ENCODE results near the gene OSER1. TPM values are rescaled to one million over a fixed set of nuclear protein-coding genes. Genes with fewer than 3 reads are reported as not detected.

Gene OSER1
- total RNA-seq, 1 experiment from 2014 or later = 50.5 TPM

DNA sequence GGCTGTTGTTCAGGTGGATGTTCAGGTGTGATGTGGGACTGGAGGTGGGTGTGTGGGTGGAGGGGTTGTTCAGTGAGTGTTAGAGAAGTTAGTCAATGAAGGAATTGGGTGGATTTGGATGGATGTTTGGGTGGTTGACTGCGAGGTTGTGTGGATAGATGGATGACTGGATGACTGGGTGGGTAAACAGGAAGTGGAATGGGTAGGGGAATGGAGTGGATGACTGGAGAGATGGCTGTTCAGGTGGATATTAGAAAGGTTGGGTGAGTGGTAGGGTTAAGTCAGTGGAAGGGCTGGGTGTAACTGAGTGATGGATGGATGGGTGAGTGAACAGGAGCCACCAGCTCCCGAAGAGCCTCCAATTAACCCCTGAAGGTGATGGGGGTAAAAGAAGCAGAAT lies 51.4 kb downstream of the OSER1 start:
- CTCF ChIA-PET = no interaction called here
- DNase-seq (ENCODE audit: low spot score) = no peak
- Histone ChIP-seq H3K4me1 (ENCODE audit: insufficient read depth, low read length, poor library complexity, severe bottlenecking) (no peaks in the 10 kb centered on the region), H3K27ac (ENCODE audit: low read depth, low read length, poor library complexity, severe bottlenecking) (no peak overlapping the region), H3K27me3 (replicated peaks; ENCODE audit: insufficient read depth, low read depth, low read length, poor library complexity) (no peaks in the 10 kb centered on the region), H3K36me3 (ENCODE audit: insufficient read depth, low read length, poor library complexity, severe bottlenecking) (no peaks in the 10 kb centered on the region), H3K9me3 (ENCODE audit: low read depth, low read length, poor library complexity, severe bottlenecking) (no peaks in the 10 kb centered on the region), H3K4me3 (ENCODE audit: low read depth, low read length, poor library complexity, severe bottlenecking) (no peak overlapping the region)
- no peak for TF ChIP-seq EZH2 (IDR thresholded peaks at IDR 0.05; ENCODE audit: borderline replicate concordance, low read depth, low read length, poor library complexity, severe bottlenecking)
- TF ChIP-seq, protein P1, sequence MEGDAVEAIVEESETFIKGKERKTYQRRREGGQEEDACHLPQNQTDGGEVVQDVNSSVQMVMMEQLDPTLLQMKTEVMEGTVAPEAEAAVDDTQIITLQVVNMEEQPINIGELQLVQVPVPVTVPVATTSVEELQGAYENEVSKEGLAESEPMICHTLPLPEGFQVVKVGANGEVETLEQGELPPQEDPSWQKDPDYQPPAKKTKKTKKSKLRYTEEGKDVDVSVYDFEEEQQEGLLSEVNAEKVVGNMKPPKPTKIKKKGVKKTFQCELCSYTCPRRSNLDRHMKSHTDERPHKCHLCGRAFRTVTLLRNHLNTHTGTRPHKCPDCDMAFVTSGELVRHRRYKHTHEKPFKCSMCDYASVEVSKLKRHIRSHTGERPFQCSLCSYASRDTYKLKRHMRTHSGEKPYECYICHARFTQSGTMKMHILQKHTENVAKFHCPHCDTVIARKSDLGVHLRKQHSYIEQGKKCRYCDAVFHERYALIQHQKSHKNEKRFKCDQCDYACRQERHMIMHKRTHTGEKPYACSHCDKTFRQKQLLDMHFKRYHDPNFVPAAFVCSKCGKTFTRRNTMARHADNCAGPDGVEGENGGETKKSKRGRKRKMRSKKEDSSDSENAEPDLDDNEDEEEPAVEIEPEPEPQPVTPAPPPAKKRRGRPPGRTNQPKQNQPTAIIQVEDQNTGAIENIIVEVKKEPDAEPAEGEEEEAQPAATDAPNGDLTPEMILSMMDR (conservative IDR thresholded peaks at IDR 0.05; ENCODE audit: low read depth, low read length) = no peak
- intact Hi-C loops (cut with micrococcal nuclease; ENCODE audit: unreplicated experiment) = no loop called here
- BruUV-seq (replicated peaks) = no TSS peak
- POLR2A ChIA-PET (ENCODE audit: low non-redundant PET) = no interaction called here

DNA sequence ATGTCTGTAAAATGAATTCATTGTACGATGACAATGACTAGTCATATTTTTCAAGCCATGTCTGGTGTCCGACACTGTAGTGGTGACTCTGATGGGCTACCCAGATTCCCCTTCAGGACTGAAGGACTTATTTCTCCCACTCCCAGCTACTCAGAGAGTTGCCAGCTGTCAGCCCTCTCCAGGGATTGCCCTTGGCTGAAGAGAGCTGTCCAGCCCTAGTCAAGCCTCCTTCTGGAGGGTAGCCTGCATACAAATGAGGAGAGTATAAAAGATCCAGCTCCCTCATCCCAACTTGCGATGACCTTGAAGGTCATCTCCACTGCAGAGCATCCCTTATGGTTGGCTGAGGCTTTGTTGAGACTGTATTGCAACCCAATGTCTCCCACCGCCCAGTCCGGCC lies 53.5 kb downstream of the OSER1 start:
- CTCF ChIA-PET = no interaction called here

DNA sequence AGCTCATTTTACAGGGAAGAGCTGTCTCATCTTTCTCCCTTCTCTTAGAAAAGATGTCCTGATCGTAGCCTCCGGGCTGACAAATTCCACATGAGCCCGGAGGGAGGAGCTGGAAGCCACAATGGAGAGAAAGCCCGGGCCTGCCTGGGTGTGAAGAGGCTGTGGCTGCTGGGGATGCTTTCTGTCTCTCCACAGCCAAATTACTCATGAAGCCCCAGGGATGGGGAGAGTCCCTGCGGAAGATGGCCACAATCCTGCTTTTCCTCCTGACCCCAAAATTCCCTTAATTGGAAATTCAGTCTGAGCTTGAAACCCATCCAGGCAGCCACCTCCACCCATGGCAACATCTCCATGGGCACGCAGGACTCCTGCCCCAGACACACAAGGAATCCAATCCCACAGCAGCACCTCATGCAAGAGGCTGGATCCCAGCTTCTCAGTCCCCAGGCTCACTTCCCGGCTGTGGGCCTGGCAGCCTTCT lies 56.0 kb downstream of the OSER1 start:
- ChIA-PET CTCF (no interaction called here), POLR2A (ENCODE audit: low non-redundant PET) (no interaction called here)
- H3K27ac ChIP-seq (ENCODE audit: low read depth, low read length, poor library complexity, severe bottlenecking) = no peak overlapping the region
- intact Hi-C loops (cut with micrococcal nuclease; ENCODE audit: unreplicated experiment) = no loop called here
- TF ChIP-seq, protein P1 (conservative IDR thresholded peaks at IDR 0.05; ENCODE audit: low read depth, low read length) = no peak
- no peak for TF ChIP-seq EZH2 (IDR thresholded peaks at IDR 0.05; ENCODE audit: borderline replicate concordance, low read depth, low read length, poor library complexity, severe bottlenecking)
- no peaks in the 10 kb centered on the region for H3K27me3 ChIP-seq (replicated peaks; ENCODE audit: insufficient read depth, low read depth, low read length, poor library complexity)
- no peaks in the 10 kb centered on the region for H3K36me3 ChIP-seq (ENCODE audit: insufficient read depth, low read length, poor library complexity, severe bottlenecking)
- no peak overlapping the region for H3K4me3 ChIP-seq (ENCODE audit: low read depth, low read length, poor library complexity, severe bottlenecking)
- H3K9me3 ChIP-seq (ENCODE audit: low read depth, low read length, poor library complexity, severe bottlenecking) = no peaks in the 10 kb centered on the region
- DNase-seq (ENCODE audit: low spot score) = no peak
- no TSS peak for BruUV-seq (replicated peaks)
- no peaks in the 10 kb centered on the region for H3K4me1 ChIP-seq (ENCODE audit: insufficient read depth, low read length, poor library complexity, severe bottlenecking)

More for the DNA sequence above, 53.5 kb downstream of the OSER1 start:
- no peak overlapping the region for H3K27ac ChIP-seq (ENCODE audit: low read depth, low read length, poor library complexity, severe bottlenecking)
- no TSS peak for BruUV-seq (replicated peaks)
- POLR2A ChIA-PET (ENCODE audit: low non-redundant PET) = no interaction called here
- TF ChIP-seq EZH2 (IDR thresholded peaks at IDR 0.05; ENCODE audit: borderline replicate concordance, low read depth, low read length, poor library complexity, severe bottlenecking) = no peak
- TF ChIP-seq, protein P1 (conservative IDR thresholded peaks at IDR 0.05; ENCODE audit: low read depth, low read length) = no peak
- no peaks in the 10 kb centered on the region for H3K4me1 ChIP-seq (ENCODE audit: insufficient read depth, low read length, poor library complexity, severe bottlenecking)
- no peak for DNase-seq (ENCODE audit: low spot score)
- no peaks in the 10 kb centered on the region for H3K9me3 ChIP-seq (ENCODE audit: low read depth, low read length, poor library complexity, severe bottlenecking)
- H3K36me3 ChIP-seq (ENCODE audit: insufficient read depth, low read length, poor library complexity, severe bottlenecking) = no peaks in the 10 kb centered on the region
- no peaks in the 10 kb centered on the region for H3K27me3 ChIP-seq (replicated peaks; ENCODE audit: insufficient read depth, low read depth, low read length, poor library complexity)
- no peak overlapping the region for H3K4me3 ChIP-seq (ENCODE audit: low read depth, low read length, poor library complexity, severe bottlenecking)
- intact Hi-C loops (cut with micrococcal nuclease; ENCODE audit: unreplicated experiment) = no loop called here

Measured in A673 (cell line).